Measurements from ENCODE around the gene CHRM5. TPM values are rescaled to one million over a fixed set of nuclear protein-coding genes. Genes with fewer than 3 reads are reported as not detected.

The CHRM5 gene
- total RNA-seq, result not detected in 2 replicates

GRCh38 chr15:33968224-33968623 is at the start of gene CHRM5:
TSS of gene CHRM5 (plus strand) at chr15:33968497. CDS start at chr15:34062718, 94,221 bp downstream.
- intact Hi-C loops (cut with micrococcal nuclease), result loop anchor here (10.0 kb wide), 1 partner anchor 233 kb away; no protein-coding TSS in a partner anchor

- intact Hi-C loops (cut with micrococcal nuclease), result no loop called here
Observed at GRCh38 chr15:33923446-33923845, 44.9 kb upstream of the CHRM5 start.

GRCh38 chr15:33926260-33926659 is 42.0 kb upstream of the CHRM5 start:
- intact Hi-C loops (cut with micrococcal nuclease), result no loop called here

GRCh38 chr15:33932734-33933133 is 35.6 kb upstream of the CHRM5 start:
- intact Hi-C loops (cut with micrococcal nuclease), result no loop called here

- intact Hi-C loops (cut with micrococcal nuclease), result no loop called here
Observed at GRCh38 chr15:33934396-33934795, 33.9 kb upstream of the CHRM5 start.

- intact Hi-C loops (cut with micrococcal nuclease), result no loop called here
Observed at GRCh38 chr15:33934921-33935320, 33.4 kb upstream of the CHRM5 start.

- intact Hi-C loops (cut with micrococcal nuclease), result no loop called here
Observed at GRCh38 chr15:33941279-33942063, 26.8 kb upstream of the CHRM5 start.

GRCh38 chr15:33946152-33946551 is 22.1 kb upstream of the CHRM5 start:
- intact Hi-C loops (cut with micrococcal nuclease), result no loop called here

- intact Hi-C loops (cut with micrococcal nuclease), result no loop called here
Observed at GRCh38 chr15:33955945-33956344, 12.4 kb upstream of the CHRM5 start.

GRCh38 chr15:33956397-33956796 is 11.9 kb upstream of the CHRM5 start:
- intact Hi-C loops (cut with micrococcal nuclease), result no loop called here

GRCh38 chr15:33959844-33960548 is 8.3 kb upstream of the CHRM5 start:
- intact Hi-C loops (cut with micrococcal nuclease), result loop anchor here (10.0 kb wide), 1 partner anchor 225 kb away; no protein-coding TSS in a partner anchor

- intact Hi-C loops (cut with micrococcal nuclease), result loop anchor here (10.0 kb wide), 1 partner anchor 226 kb away; no protein-coding TSS in a partner anchor
Observed at GRCh38 chr15:33960549-33960935, 7.8 kb upstream of the CHRM5 start.

- intact Hi-C loops (cut with micrococcal nuclease), result loop anchor here (10.0 kb wide), 1 partner anchor 229 kb away; no protein-coding TSS in a partner anchor
Observed at GRCh38 chr15:33963831-33964664, 4.2 kb upstream of the CHRM5 start.

GRCh38 chr15:33964665-33965040 is 3.6 kb upstream of the CHRM5 start:
- intact Hi-C loops (cut with micrococcal nuclease), result loop anchor here (10.0 kb wide), 1 partner anchor 230 kb away; no protein-coding TSS in a partner anchor

GRCh38 chr15:33968821-33969220 is 524 bp downstream of the CHRM5 start:
- intact Hi-C loops (cut with micrococcal nuclease), result loop anchor here (10.0 kb wide), 1 partner anchor 234 kb away; no protein-coding TSS in a partner anchor

GRCh38 chr15:33971811-33972210 is 3.5 kb downstream of the CHRM5 start:
- intact Hi-C loops (cut with micrococcal nuclease), result no loop called here

GRCh38 chr15:33975022-33975565 is 6.8 kb downstream of the CHRM5 start:
- intact Hi-C loops (cut with micrococcal nuclease), result no loop called here

GRCh38 chr15:33980159-33980558 is 11.9 kb downstream of the CHRM5 start:
- intact Hi-C loops (cut with micrococcal nuclease), result no loop called here

GRCh38 chr15:33982516-33982915 is 14.2 kb downstream of the CHRM5 start:
- intact Hi-C loops (cut with micrococcal nuclease), result no loop called here

GRCh38 chr15:33985287-33985686 is 17.0 kb downstream of the CHRM5 start:
- intact Hi-C loops (cut with micrococcal nuclease), result no loop called here

- intact Hi-C loops (cut with micrococcal nuclease), result no loop called here
Observed at GRCh38 chr15:33985751-33986150, 17.5 kb downstream of the CHRM5 start.

Measured in T-helper 2 cell treated with Interferon-gamma antibody and Interleukin-4, amounts not matched to agents 100 ng/mL and 5 ng/mL, for 36 hours (primary cell).